ENCODE results near the gene ENDOU. TPM values are rescaled to one million over a fixed set of nuclear protein-coding genes. Genes with fewer than 3 reads are reported as not detected.

ENDOU gene
- total RNA-seq, 1 experiment from 2014 or later = not detected

DNA sequence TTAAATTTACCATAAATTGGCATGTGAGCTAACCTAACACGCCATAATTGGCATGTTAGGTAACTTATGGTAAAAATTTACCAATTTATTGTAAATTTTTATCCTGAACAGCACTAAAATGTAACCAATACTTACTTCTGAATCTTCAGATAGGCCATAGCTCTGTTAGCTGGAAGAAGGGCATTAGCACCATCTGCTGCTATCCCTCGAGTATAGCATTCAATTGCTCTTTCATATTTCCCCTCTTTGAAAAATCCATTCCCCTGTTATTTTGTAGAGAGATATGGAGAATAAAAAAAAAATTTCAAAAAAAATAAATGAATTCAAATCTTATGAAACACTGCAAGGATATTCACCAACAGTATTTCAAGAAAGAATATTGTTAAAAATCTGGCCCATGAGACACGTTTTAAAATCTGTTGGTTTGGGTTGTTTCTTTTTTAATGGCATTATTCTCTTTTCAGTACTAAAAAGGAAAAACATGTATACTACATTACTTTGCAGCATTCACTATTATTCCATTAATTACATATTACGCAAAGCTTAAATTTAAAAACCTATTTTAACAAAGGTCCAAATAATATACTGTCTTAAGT lies 38.5 kb downstream of the ENDOU start:
- intact Hi-C loops (cut with micrococcal nuclease; ENCODE audit: unreplicated experiment) (loop anchor here (5.0 to 10.0 kb wide), 2 partner anchors 34 to 652 kb away; no protein-coding TSS in a partner anchor), in situ Hi-C loops (cut with HindIII; ENCODE audit: low pct_unique_long_range_greater_than_20kb, low sequenced_read_pairs) (no loop called here)
- CTCF ChIA-PET = interaction anchor here (0.5 to 1.6 kb wide), 7 partner anchors 11 to 744 kb away, joined by 3 to 7 read pairs (median 5); no protein-coding TSS in a partner anchor
- ATAC-seq (no peak; the same call in 1 of the 2 replicates), DNase-seq (ENCODE audit: low read depth, low spot score) (no peak)
- TF ChIP-seq, protein P1, sequence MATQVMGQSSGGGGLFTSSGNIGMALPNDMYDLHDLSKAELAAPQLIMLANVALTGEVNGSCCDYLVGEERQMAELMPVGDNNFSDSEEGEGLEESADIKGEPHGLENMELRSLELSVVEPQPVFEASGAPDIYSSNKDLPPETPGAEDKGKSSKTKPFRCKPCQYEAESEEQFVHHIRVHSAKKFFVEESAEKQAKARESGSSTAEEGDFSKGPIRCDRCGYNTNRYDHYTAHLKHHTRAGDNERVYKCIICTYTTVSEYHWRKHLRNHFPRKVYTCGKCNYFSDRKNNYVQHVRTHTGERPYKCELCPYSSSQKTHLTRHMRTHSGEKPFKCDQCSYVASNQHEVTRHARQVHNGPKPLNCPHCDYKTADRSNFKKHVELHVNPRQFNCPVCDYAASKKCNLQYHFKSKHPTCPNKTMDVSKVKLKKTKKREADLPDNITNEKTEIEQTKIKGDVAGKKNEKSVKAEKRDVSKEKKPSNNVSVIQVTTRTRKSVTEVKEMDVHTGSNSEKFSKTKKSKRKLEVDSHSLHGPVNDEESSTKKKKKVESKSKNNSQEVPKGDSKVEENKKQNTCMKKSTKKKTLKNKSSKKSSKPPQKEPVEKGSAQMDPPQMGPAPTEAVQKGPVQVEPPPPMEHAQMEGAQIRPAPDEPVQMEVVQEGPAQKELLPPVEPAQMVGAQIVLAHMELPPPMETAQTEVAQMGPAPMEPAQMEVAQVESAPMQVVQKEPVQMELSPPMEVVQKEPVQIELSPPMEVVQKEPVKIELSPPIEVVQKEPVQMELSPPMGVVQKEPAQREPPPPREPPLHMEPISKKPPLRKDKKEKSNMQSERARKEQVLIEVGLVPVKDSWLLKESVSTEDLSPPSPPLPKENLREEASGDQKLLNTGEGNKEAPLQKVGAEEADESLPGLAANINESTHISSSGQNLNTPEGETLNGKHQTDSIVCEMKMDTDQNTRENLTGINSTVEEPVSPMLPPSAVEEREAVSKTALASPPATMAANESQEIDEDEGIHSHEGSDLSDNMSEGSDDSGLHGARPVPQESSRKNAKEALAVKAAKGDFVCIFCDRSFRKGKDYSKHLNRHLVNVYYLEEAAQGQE (IDR thresholded peaks at IDR 0.05; ENCODE audit: insufficient read depth in 1 of 2, low read depth in 2 of 2, low read length in 1 of 2) = no peak
- TF ChIP-seq, protein P2, sequence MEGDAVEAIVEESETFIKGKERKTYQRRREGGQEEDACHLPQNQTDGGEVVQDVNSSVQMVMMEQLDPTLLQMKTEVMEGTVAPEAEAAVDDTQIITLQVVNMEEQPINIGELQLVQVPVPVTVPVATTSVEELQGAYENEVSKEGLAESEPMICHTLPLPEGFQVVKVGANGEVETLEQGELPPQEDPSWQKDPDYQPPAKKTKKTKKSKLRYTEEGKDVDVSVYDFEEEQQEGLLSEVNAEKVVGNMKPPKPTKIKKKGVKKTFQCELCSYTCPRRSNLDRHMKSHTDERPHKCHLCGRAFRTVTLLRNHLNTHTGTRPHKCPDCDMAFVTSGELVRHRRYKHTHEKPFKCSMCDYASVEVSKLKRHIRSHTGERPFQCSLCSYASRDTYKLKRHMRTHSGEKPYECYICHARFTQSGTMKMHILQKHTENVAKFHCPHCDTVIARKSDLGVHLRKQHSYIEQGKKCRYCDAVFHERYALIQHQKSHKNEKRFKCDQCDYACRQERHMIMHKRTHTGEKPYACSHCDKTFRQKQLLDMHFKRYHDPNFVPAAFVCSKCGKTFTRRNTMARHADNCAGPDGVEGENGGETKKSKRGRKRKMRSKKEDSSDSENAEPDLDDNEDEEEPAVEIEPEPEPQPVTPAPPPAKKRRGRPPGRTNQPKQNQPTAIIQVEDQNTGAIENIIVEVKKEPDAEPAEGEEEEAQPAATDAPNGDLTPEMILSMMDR (IDR thresholded peaks at IDR 0.05) = peak; percentile 74; the same call in 1 of the 2 replicates
- TF ChIP-seq TCF7L2 (IDR thresholded peaks at IDR 0.05; ENCODE audit: low read depth, low read length) (no peak), SIN3A (IDR thresholded peaks at IDR 0.05; ENCODE audit: borderline replicate concordance, insufficient read depth, low read depth, low read length) (no peak), POLR2AphosphoS5 (IDR thresholded peaks at IDR 0.05; ENCODE audit: low read depth, low read length) (no peak)
- H3K27me3 ChIP-seq (ENCODE audit: control insufficient read depth, insufficient read depth, low read length) = no peaks in the 10 kb centered on the region
- H3K4me3 ChIP-seq (ENCODE audit: low read depth in 2 of 2, low read length in 2 of 2) = no peak overlapping the region
- H3K27ac ChIP-seq (ENCODE audit: low read length) = no peak overlapping the region
- POLR2A ChIA-PET = interaction anchor here (0.6 to 0.7 kb wide), 3 partner anchors 33 to 580 kb away, joined by 3 to 7 read pairs (median 4); no protein-coding TSS in a partner anchor
- H3K36me3 ChIP-seq (ENCODE audit: control insufficient read depth, insufficient read depth, low read length) = peaks cover 23% of the 10 kb centered on the region
- H3K9me3 ChIP-seq (ENCODE audit: control insufficient read depth, insufficient read depth, low read depth, low read length) = no peaks in the 10 kb centered on the region
- no TSS peak for BruUV-seq (replicated peaks)
- H3K4me1 ChIP-seq (ENCODE audit: control insufficient read depth, insufficient read depth, low read length) = no peaks in the 10 kb centered on the region

DNA sequence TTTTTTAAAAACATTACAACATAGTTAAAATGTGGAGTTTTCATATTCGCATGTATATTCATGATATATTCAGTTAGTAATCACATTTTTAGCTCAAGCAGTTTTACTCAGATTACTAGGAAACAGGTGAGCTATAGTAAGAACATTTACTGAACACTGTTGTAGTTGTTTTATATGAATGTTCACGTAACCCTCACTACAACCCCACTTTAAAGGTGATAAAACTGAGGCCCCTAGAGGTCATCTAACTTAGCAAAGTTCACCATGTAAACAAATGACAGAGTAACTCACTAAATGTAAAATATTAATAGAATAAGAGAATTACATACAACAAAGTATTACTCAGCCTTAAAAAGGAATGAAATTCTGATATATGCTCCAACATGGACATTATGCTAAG lies 45.5 kb downstream of the ENDOU start:
- no peak for ATAC-seq
- intact Hi-C loops (cut with micrococcal nuclease; ENCODE audit: unreplicated experiment) = loop anchor here (10.0 kb wide), 1 partner anchor 645 kb away; no protein-coding TSS in a partner anchor
- ChIA-PET CTCF (no interaction called here), POLR2A (no interaction called here)
- BruUV-seq (replicated peaks) = no TSS peak
- Histone ChIP-seq H3K27ac (ENCODE audit: low read length) (no peak overlapping the region), H3K27me3 (ENCODE audit: control insufficient read depth, insufficient read depth, low read length) (no peaks in the 10 kb centered on the region), H3K4me1 (ENCODE audit: control insufficient read depth, insufficient read depth, low read length) (no peaks in the 10 kb centered on the region), H3K9me3 (ENCODE audit: control insufficient read depth, insufficient read depth, low read depth, low read length) (no peaks in the 10 kb centered on the region), H3K4me3 (ENCODE audit: low read depth in 2 of 2, low read length in 2 of 2) (no peak overlapping the region), H3K36me3 (ENCODE audit: control insufficient read depth, insufficient read depth, low read length) (peaks cover 17% of the 10 kb centered on the region)
- no peak for DNase-seq (ENCODE audit: low read depth, low spot score)
- TF ChIP-seq, protein P1 (IDR thresholded peaks at IDR 0.05; ENCODE audit: insufficient read depth in 1 of 2, low read depth in 2 of 2, low read length in 1 of 2) = no peak
- TF ChIP-seq, protein P2 (IDR thresholded peaks at IDR 0.05) = no peak
- TF ChIP-seq TCF7L2 (IDR thresholded peaks at IDR 0.05; ENCODE audit: low read depth, low read length) (no peak), SIN3A (IDR thresholded peaks at IDR 0.05; ENCODE audit: borderline replicate concordance, insufficient read depth, low read depth, low read length) (no peak), POLR2AphosphoS5 (IDR thresholded peaks at IDR 0.05; ENCODE audit: low read depth, low read length) (no peak)
- in situ Hi-C loops (cut with HindIII; ENCODE audit: low pct_unique_long_range_greater_than_20kb, low sequenced_read_pairs) = no loop called here
